Fibroblast of the aortic adventitia (primary cell): ENCODE measurements around the gene BRIX1. TPM values are rescaled to one million over a fixed set of nuclear protein-coding genes. Genes with fewer than 3 reads are reported as not detected.

ENCODE experiments used
- DNase-seq: peaks from one replicate; pipeline ENCODE4 v3.0.0-alpha.2; 2010; ENCODE audit warnings: low read depth
- H3K4me3 ChIP-seq: 2 replicates; pipeline ENCODE4 v1.5.1; 2011; ENCODE audit warnings: low read depth, mild to moderate bottlenecking, control low read depth, low read length, moderate library complexity
- CTCF ChIP-seq: IDR thresholded peaks from 2 replicates; pipeline ENCODE4 v1.5.1; 2011; ENCODE audit warnings: mild to moderate bottlenecking, low read length, control low read depth, inconsistent platforms; ENCODE audit not compliant: insufficient read depth
- total RNA-seq: library from RNA; depleted of rRNA; stranded (reverse); fragments of >200 nt; gene quantifications from 2 replicates; pipeline ENCODE4 v1.2.3, GENCODE V29; 2012; ENCODE audit warnings: low replicate concordance

Gene BRIX1
- total RNA-seq, 1 donor: 41.9 TPM

- H3K4me3 ChIP-seq: no peak overlapping the region
- no peak for TF ChIP-seq CTCF
- DNase-seq: peak; percentile 31
Observed at GRCh38 chr5:34895641-34896419, 19.7 kb upstream of the BRIX1 start.

DNA sequence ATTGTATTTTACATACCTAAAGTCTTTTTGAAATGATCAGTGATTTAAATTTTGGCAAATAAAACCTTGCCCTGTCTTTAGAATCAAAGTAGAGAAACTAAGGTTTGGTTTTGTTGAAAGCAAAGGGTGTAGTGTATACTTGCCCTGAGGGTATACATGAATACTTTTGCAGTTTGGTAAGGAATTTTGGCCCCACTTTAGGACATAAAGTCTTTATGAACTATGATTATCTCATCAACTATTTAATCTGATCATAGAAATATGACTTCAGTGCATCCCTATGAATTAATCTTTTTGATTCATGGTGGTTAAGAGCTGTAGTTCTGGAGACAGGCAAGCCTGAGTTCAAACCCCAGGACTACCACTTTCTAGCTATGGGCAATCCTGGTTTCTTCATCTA lies 17.9 kb upstream of the BRIX1 start:
- no peak for TF ChIP-seq CTCF
- no peak overlapping the region for H3K4me3 ChIP-seq
- no peak for DNase-seq

DNA sequence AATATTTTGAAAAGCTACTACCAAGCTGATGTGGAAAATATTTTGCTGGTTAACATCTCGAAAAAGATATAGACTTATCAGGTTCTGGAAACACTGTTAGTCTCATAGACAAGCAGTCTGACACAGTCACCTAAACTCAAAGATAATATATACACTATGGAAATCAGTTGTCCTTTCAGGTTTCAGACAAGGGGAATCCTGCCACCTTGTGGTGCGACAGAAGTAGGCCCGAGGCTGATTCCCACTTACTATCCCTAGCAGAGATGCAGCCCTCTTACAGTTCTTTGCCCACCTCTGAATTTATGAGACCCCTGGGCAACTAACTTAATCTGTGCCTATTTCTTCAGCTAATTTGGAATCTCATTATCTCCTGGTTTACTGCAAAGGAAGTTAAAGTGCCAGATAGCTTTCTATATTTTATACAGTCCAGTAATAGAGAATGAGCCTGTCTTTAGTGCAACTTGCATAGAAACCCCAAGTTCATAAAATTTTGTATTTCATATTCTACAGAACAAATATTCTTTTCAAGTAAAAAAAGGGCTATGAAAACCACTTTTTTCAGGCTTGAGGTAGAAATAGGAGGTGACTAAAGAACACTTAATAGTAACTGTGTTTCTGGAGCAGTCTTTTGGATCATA lies 17.1 kb upstream of the BRIX1 start:
- DNase-seq: peak; percentile 83
- H3K4me3 ChIP-seq: no peak overlapping the region
- peak; percentile 94 for TF ChIP-seq CTCF

DNA sequence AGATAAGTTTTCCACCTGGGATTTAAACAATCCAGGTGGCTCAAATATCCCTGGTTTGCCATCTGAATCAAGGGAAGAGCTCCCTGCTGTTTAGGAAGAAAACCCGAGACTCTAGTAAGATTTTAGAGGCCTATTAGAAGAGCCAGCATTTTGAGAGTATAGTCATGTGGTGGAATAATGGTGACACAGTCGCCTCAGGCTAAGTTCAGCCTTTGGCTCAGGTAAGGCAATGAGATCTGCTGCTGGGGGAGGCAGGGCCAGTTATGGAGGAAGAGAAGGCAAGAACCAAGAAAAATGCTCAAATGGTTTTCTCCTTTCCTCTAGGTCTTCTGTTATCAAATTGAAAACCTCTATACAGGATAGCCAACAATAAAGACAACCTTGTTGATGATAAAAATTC lies 16.4 kb upstream of the BRIX1 start:
- no peak for TF ChIP-seq CTCF
- DNase-seq: no peak

GRCh38 chr5:34900652-34901051 lies 14.9 kb upstream of the BRIX1 start:
- DNase-seq: no peak
- no peak for TF ChIP-seq CTCF
- no peak overlapping the region for H3K4me3 ChIP-seq

More for the DNA sequence above, 16.4 kb upstream of the BRIX1 start:
- no peak overlapping the region for H3K4me3 ChIP-seq

DNA sequence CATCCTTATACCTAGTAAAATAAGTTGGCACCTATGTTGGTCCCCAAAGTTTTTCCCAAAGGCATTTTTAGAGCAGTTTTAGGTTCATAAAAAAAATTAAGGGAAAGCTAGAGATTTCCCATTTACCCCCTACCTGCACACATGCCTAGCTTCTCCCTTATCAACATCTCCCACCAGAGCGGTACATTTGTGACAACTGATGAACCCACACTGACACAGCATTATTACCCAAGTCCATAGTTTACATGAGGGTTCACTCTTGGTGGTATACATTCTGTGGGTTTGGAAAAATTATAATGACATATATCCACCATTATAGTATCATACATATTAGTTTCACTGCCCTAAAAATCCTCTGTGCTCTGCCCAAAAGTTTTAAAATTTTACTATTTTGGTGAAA lies 12.3 kb upstream of the BRIX1 start:
- H3K4me3 ChIP-seq: no peak overlapping the region
- TF ChIP-seq CTCF: no peak
- DNase-seq: no peak
